GM04504 (cell line): ENCODE measurements around the gene GIMAP6.
"Not testable (repeated sequence)": the region's sequence is repeated elsewhere in the genome, so short reads cannot be mapped to it uniquely, and the experiment has no call there.

Experiments
- DNase-seq: peaks from one replicate; pipeline ENCODE4 v3.0.0-alpha.2; 2012; ENCODE audit warnings: low read depth

GIMAP6 gene

GRCh38 chr7:150631866-150632864 lies at the start of gene GIMAP6:
Gene GIMAP6 (minus strand): TSS chr7:150632385. CDS start chr7:150630142, 2,243 bp downstream.
- no peak for DNase-seq

- DNase-seq = not testable (repeated sequence)
Measured at GRCh38 chr7:150680364-150680763, 48.2 kb upstream of the GIMAP6 start.

DNA sequence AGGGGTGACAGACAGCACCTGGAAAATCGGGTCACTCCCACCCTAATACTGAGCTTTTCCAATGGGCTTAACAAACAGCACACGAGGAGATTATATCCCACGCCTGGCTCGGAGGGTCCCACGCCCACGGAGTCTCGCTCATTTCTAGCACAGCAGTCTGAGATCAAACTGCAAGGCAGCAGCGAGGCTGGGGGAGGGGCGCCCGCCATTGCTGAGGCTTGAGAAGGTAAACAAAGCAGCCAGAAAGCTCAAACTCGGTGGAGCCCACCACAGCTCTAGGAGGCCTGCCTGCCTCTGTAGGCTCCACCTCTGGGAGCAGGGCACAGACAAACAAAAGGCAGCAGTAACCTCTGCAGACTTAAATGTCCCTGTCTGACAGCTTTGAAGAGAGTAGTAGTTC lies 46.4 kb upstream of the GIMAP6 start:
- not testable (repeated sequence) for DNase-seq

DNA sequence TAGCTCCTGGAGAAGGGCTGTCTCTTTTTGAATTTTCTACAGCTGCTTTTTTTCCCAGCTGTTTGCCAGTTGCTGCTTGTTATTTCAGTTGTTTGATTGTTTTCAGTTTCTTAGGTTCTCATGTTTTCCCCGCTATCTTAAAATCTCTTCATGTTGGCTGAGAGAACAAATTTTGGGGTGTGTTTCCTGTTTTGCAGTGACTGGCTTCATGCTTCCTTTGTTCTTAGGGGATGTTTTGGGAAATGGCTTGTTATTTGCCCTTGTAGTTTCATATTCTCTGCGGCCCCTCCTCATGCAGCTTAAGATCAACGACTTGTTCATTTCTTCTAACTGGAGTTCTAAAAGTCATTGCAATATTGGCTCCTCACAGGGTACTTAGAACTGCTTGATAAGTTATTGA lies 44.7 kb upstream of the GIMAP6 start:
- DNase-seq = not testable (repeated sequence)

DNA sequence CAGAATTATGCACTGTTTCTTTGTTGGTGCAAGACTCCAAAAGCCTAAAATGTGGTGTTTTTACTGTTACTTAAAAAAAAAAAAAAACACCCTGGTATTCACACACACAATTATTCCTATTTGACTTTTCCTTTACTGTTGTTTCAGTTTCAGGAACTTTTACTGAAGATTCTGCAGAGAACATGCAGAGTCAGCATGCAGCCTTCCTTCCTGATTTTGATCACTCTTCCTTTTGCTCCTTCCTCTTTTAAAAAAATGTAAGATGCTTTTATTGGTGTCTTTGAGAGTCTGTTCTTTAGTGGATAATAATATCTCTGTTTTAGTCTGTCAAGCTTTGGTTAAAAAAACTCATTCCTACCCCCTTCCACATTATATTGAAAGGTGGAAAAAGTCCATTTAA lies 44.1 kb upstream of the GIMAP6 start:
- not testable (repeated sequence) for DNase-seq

- no peak for DNase-seq
Measured at GRCh38 chr7:150675714-150676113, 43.5 kb upstream of the GIMAP6 start.

GRCh38 chr7:150671798-150672585 lies 39.8 kb upstream of the GIMAP6 start:
- not testable (repeated sequence) for DNase-seq

GRCh38 chr7:150668977-150669376 lies 36.8 kb upstream of the GIMAP6 start:
- DNase-seq = no peak

GRCh38 chr7:150668472-150668911 lies 36.3 kb upstream of the GIMAP6 start:
- DNase-seq = no peak

GRCh38 chr7:150666412-150666811 lies 34.2 kb upstream of the GIMAP6 start:
- DNase-seq = no peak

DNA sequence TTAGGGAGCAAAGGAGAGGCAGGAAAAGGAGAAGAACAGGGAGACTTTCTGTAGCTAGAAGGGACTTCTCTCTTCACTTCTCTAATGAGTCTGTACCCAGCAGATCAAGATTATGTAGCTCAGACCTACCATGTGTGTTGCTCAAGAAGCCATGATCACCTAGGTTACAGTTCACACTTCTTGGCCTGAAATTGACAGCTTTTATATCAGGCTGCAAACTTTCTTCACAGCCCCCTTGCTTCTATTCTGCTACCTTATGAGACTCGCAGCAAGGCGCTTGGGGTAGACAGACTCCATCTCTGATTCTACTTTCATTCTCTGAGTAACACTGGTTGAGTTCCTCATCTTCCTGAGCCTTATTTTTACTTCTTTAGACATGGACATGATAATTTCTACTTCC lies 33.7 kb upstream of the GIMAP6 start:
- no peak for DNase-seq

DNA sequence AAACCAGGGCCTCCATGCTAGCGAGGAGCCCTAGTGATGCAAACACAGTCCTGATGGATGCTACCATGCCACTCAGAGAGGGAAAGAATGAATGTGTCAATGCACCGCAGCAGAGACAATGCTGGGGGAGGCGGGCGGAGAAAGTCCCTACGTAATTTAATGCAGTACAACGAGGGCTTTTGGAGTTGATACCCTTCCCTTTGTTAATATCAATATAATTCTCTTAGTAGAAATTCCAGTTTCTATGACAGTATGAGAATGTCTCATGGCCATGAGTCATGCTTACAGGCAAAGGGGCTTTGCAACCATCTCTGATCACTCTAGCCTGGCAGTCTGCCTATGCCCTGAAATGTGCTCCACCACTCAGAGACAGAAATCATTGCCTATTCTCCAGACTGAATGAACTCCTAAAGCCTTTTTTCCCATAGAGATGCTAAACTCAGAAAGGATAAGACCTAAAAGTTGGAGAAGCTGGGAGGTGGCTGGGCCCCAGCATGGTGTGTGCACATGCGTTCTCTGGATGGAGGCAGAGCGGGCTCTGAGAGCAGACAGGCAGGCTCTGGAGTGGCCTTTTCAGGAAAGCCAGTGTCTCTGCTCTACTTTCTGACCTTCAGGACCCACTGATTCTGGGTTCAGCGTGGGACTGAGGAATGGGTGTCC lies 33.0 kb upstream of the GIMAP6 start:
- no peak for DNase-seq

DNA sequence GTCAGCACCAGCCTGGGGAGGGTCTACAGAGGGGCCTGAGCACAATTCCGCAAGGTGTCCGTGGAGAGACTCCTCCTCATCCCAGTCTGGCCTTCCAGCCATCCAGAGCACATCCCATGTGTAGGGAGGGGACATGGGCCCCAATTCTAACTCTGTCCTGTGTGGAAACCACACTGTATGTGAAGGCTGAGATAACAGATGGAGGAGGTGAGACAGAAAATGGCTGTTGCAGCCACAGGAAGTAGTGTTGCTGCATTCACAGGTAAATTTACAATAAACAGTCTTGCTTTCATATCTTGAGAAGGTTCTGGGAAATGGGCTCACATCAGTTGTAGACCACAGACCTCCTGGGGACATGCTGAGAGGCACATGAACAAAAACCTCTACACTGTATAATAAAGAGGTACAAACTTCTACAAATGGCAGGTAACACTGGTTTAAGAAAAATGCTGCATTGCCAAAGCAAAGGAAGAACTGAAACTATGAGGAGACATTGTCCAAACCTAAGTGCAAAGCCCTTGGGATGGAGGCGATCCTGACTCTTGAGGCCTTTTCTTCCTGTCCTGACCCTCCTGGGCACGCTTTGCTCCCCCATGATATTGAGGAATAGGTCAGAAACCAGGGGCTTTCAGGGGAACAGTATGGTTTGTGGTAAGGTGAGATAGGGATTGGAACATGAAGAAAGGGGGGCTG lies 31.8 kb upstream of the GIMAP6 start:
- DNase-seq = no peak

DNA sequence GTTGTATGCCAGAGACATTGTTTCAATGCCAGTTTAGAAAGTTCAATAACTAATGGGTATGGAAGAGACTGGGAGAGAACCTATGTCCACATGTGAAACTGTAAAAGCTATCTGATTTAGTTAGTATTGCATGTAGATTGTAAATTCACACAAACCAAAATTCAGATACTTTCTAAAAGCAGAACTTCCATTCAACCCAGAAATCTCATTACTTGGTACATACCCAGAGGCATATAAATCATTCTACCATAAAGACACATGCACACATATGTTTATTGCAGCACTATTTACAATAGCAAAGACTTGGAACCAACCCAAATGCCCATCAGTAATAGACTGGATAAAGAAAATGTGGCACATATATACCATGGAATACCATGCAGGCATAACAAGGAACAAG lies 30.6 kb upstream of the GIMAP6 start:
- not testable (repeated sequence) for DNase-seq

DNA sequence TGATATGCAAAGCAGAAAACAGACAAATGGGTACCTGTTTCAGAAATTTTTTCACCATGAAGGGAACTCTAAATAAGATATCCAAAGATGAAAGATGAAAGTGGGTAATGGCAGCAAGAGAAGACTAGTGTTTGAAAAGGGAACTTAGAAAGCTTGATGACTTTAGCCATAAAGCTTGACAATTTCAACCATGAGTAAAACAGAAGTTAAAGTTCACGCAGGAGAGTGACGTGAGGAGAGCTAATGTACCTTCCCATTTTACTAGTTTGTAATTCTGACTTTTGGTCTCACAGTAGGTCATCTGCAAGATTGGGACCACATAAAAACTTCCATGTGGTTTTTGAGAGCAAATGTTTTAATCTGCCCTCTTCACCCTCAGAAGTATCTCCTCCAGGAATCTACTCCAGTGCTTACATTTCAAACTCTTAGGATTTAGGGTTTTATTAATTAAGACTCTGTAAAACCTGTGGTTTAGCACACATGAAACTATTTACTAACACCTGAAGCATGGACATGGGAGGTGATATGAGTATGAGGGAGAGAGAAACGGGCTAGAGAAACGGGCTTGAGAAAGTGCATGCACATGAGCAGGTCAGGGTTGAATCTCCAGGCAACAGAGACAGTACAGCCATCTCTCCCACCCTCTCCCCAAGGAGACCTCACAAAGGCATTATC lies 28.9 kb upstream of the GIMAP6 start:
- DNase-seq = no peak

GRCh38 chr7:150657526-150657925 lies 25.3 kb upstream of the GIMAP6 start:
- no peak for DNase-seq

- no peak for DNase-seq
Measured at GRCh38 chr7:150656047-150656446, 23.9 kb upstream of the GIMAP6 start.

DNA sequence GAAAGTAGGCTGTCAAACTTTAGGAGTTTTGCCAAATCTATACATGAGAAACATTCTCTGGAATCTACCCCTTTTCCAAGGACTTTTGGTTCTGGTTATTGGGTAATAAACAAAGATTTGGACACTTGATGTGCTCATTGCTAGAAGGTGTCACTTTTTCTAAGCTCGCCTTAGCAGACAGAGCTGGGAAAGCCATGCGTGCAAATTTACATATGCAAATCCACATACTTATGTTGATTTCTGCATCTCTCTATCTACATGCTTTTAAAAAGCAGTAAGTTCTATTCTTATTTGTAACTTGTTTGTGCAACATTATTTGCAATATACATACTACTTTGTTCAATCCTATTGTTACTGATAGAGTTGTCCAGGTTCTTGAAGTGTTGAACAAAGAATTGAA lies 22.5 kb upstream of the GIMAP6 start:
- DNase-seq = no peak

GRCh38 chr7:150649080-150649385 lies 16.8 kb upstream of the GIMAP6 start:
- DNase-seq = no peak

GRCh38 chr7:150648353-150649079 lies 16.3 kb upstream of the GIMAP6 start:
- DNase-seq = no peak
